Left lobe of liver (tissue), 2 donors: ENCODE measurements around the gene CCDC171. TPM values are rescaled to one million over a fixed set of nuclear protein-coding genes. Genes with fewer than 3 reads are reported as not detected.
"Not testable (repeated sequence)": the region's sequence is repeated elsewhere in the genome, so short reads cannot be mapped to it uniquely, and the experiment has no call there.

Experiments used
- ATAC-seq: fragments of 200-7000 bp; cut with Tn5 transposase; one replicate; pipeline ENCODE4 v1.9.1; 2020; ENCODE audit warnings: mild to moderate bottlenecking, moderate library complexity
- DNase-seq: peaks from one replicate; pipeline ENCODE4 v3.0.0-alpha.2; 2020; ENCODE audit warnings: low spot score
- total RNA-seq: library from RNA; stranded (reverse); gene quantifications from one replicate; pipeline ENCODE4 v1.2.1, GENCODE V29; 2021
- donor health status: DM: no; HTN: no; CAD: no; lungs with moderate emphysema.
- donor health status: DM: no; HTN: yes; CAD: no.

CCDC171 gene
- total RNA-seq, 1 donor from 2014 or later: 0.45 TPM

DNA sequence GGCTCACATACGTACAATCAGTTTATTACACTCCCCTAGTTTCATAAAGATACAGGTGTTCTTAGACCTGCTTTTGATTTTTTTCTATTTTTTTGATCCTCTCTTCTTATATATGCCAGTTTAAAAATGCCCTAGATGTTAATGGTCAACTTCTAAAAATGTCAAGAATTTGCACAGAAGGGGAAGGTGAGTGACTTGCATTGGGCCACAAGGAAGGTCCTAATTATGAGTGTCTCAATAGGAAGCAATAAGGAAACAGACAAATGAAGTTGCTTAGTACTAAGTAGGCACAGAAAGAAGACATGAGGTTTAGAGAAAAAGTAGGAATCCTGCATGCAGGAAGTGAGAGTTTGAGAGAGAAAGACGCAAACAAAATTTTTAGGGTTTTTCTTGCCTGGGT, 3.2 kb upstream of the CCDC171 start:
- ATAC-seq (no peak), DNase-seq (no peak)

DNA sequence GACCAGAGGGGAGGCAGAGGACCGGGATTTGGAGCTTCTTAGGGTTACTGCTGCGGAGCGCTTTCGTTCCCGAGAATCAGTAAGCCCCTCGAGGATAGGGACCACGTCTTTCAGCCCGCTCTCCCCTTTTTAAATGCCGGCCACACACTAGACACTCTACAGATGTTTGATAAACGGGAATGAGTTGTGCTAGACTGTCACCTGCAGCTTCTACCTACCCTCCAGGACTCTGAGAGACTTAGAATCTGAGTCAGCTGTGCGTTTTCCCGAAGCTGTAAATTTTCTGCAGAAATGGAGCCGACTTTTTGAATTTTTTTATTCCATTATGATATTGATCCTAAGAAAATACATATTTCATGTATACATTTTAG, 670 bp downstream of the CCDC171 start:
- DNase-seq (no peak), ATAC-seq (no peak)

DNA sequence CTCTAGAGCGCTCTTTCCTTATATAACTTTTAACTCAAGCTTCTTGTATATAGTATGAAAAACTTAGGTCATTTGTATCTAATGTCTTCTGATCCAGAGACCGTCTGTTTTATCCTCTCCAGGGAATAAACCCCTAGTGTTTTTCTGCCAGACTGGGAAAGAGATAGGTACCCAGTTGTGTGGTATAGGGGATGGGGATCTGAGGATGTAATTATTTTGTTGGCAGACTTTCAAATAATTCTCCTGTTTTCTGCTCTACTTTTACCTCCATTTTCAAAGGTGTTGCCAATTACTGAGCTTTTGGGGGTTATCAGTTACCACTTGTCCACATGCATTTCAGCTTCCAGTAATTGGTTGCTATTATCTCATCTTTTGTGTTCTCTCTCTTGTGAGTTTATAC, 17.9 kb downstream of the CCDC171 start:
- ATAC-seq (no peak), DNase-seq (no peak)

DNA sequence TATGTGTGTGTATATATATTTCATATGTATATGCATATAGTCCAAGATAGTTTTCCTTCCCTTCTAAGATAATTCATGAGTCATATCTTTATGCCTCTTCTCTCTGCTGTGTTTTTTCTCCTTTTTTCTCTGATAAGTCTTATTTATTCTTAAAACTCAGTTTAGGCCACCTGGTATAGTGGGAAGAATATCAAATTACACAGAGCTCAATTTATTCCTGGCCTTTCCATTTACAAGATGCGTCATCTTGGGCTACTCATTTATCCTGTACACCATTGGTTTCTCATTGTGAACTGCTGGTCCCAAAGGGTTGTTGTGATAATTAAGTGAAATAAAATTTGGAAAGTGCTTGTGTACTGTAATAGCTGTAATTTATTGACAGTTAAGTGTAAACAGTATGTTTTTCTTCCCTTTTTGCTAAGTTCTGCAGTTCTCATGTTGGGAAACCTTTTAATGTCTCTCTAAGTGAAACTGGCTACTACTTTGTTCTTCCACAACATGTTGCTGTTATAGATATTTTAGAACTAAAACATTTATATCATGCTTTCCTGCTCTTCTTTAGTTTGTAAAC, 19.4 kb downstream of the CCDC171 start:
- no peak for DNase-seq
- ATAC-seq: no peak

DNA sequence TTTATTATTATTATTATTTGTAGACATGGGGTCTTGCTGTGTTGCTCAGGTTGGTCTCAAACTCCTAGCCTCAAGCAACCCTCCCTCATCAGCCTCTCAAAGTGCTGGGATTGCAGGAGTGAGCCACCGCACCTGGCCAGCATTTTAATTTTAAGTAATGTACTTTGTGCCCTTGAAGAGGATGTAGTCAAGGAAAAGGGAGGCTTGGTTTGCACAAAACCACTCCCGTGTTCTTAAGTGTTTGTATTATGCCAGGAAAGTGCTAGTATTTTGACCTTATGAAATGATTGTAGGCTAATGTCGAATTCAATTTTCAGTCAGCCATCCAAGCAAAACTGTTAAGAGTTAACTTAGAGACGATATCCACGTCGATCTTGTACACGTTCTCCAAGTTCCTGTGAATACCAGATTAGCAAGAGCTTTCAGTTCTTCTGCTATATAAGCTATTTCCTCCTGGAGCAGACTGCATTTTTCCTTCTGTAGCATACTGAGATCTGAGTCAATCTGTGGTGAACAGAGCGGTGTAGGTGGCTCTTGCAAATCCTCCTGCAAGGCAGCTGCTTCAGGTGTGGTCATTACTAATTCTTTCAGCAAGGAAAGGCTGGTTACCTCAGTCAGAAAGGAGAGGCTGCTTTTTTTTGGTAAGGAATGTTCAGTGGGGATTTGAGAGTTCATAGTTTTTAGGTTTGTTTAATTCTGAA, 23.7 kb downstream of the CCDC171 start:
- ATAC-seq (no peak), DNase-seq (no peak)

DNA sequence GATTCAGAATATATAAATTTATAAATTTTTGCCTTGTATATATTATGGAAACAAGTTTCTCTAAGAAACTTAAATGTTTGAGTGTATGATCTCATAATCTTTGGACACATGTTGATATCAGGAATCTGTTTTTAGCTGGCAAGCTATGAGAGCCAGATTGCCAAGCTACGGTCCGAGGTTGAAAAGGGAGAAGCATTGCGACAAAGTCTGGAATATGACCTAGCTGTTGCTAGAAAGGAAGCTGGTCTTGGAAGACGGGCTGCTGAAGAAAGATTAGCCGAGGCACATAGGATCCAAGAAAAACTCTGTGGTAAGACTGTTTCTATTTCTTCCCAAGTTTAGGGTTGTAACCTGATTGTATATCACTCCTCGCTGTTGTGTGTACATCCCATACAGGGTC, 25.9 kb downstream of the CCDC171 start:
- no peak for ATAC-seq

DNA sequence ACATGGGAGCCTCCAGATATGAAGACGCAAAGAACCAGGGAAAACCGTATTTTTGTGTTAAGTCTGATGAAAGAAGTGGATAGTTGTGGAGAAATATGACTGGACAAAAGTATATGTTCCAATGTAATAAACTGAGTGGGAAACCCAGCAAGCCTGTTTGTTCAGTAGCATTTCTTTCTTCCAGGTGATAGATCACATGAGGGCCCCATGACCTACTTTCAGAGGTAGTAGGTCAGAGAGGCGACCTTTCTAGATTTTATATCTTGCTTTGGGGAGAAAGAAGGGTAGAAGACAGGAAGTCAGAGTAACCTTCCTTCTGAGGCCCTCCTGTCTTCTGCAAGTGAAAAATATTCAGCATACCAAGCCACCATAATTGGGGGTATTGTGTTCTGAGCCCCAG, 31.5 kb downstream of the CCDC171 start:
- DNase-seq: no peak
- no peak for ATAC-seq

More for the DNA sequence above, 25.9 kb downstream of the CCDC171 start:
- DNase-seq: no peak

DNA sequence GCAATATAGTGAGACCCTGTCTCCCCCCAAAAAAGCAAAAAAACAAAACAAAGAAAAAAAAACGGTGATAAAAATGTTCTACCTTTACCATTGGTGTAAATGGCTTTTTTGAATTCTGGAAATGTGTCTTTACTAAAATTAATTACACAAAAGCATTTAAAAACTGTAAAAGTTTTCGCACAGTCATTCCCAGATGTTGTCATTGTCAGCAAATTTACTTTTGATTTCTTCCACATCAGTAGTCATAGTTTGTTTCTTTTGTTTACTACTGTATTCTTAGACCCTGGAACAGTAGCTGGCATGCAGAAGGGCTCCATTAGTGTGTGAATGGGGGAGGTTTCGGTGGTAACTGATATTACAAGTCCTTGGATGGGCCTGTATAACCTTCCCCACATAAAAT, 39.5 kb downstream of the CCDC171 start:
- ATAC-seq (no peak), DNase-seq (no peak)

DNA sequence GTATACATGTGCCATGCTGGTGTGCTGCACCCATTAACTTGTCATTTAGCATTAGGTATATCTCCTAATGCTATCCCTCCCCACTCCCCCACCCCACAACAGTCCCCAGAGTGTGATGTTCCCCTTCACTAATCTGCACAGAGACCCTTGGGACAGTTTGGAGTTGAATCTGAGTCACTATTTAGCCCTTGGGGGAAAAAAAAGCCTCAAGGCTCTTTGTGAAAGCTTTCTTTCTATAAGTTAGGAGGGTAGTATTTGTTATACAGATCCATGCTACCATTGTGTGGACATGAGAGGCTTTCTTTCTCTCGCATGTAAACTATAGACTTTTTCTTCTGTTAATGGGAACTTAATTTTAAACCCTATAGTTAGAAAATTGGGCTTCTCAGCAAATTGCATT, 40.1 kb downstream of the CCDC171 start:
- not testable (repeated sequence) for DNase-seq, ATAC-seq

DNA sequence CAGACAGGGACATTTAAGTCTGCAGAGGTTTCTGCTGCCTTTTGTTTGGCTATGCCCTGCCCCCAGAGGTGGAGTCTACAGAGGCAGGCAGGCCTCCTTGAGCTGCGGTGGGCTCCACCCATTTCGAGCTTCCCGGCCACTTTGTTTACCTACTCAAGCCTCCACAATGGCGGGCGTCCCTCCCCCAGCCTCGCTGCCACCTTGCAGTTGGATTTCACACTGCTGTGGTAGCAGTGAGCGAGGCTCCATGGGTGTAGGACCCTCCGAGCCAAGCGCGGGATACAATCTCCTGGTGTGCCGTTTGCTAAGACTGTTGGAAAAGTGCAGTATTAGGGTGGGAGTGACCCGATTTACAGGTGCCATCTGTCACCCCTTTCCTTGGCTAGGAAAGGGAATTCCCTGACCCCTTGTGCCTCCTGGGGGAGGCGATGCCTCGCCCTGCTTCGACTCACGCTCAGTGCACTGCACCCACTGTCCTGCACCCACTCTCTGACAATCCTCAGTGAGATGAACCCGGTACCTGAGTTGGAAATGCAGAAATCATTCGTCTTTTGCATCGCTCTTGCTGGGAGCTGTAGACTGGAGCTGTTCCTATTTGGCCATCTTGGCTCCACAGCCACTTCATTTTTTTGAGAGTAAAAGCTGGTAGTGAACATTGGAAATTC, 48.0 kb downstream of the CCDC171 start:
- DNase-seq, ATAC-seq: not testable (repeated sequence)

DNA sequence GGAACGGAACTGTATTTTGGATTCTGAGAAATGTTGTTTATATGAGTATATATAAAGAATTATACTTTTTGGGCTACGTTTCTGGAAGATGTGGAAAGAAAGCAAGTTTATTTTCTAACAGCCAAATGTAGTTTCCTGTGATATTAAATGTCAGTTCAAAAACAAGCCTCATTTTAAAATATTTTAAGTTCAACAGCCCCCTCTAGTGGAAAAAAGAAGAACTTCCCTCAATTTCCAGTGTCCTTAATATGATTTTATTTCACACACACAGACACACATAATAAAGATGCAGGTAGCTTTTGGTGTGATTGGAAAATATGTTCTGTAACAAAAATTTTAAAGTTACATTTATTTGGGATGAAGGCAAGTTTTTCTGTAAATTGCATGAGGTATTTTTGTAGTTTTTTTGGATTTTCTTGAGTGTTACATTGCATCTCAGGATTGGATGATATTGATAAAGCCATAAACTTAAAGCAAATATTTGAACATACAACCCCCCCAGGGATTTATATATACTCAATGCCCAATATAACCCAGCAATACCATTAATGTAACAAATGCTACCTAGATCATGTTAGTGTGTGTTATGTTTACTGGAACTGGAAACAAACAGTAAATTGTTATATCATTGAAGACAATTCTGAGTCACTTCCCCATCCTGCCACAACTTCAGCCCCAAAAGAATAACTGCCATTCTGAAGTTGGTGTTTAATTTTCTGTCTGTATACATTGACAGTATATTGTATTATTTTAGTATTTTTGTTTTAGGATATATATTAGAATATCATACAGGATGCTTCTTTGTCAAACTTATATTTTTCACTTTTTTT, 54.0 kb downstream of the CCDC171 start:
- ATAC-seq (peak; percentile 73), DNase-seq (no peak)

DNA sequence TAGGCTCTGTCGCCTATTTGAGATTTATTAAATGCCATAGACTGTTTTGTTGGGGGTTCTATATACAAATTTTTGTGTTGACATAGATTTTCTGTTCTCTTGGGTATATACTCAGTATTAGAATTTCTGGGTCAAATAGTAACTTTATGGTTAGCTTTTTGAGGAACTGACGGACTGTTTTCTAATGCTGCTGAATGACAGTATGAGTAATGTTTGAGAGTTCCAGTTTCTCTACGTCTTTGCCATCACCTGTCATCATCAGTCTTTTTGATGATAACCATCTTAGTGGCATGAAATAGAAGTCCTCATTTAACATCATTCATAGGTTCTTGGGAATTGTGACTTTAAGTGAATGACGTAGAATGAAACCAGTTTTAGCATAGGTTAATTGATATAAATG, 60.1 kb downstream of the CCDC171 start:
- no peak for DNase-seq
- ATAC-seq: no peak

DNA sequence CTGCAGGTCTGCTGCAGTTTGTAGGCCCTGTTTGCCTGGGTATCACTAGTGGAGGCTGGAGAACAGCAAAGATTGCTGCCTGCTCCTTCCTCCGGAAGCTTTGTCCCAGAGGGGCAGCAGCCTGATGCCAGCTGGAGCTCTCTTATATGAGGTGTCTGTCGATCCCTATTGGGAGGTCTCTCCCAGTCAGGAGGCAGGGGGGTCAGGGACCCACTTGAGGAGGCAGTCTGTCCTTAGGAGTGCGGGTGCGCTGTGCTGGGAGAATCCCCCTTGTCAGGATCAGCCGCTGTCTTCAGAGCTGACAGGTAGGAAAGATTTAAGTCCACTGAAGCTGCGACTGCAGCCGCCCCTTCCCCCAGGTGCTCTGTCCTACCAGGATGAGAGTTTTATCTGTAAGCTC, 64.9 kb downstream of the CCDC171 start:
- DNase-seq: no peak
- no peak for ATAC-seq

DNA sequence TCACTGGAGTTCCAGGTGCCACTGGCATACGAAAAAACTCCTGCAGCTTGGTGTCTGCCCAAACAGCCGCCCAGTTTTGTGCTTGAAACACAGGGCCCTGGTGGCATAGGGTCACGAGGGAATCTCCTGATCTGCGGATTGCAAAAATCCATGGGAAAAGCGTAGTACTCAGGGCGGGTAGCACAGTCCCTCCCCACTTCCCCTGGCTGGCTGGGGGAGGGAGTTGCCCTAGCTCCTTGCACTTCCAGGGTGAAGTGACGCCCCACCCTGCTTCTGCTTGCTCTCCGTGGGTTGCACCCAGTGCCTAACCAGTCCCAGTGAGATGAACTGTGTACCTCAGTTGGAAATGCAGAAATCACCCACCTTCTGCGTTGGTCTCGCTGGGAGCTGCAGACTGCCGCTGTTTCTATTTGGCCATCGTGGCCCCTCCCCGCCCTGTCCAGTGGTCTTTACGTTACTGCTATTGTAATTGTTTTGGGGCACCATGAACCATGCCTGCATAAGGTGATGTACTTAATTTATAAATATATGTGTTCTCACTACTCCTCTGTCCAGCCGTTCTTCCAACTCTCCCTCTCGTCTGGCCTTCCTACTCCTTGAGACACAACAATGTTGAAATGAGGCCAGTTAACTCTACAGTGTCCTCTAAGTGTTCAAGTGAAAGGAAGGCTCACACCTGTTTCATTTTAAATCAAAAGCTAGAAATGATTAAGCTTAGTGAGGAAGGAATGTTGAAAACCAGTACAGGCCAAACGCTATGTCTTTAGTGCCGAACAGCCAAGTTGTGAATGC, 65.9 kb downstream of the CCDC171 start:
- DNase-seq (no peak), ATAC-seq (no peak)

DNA sequence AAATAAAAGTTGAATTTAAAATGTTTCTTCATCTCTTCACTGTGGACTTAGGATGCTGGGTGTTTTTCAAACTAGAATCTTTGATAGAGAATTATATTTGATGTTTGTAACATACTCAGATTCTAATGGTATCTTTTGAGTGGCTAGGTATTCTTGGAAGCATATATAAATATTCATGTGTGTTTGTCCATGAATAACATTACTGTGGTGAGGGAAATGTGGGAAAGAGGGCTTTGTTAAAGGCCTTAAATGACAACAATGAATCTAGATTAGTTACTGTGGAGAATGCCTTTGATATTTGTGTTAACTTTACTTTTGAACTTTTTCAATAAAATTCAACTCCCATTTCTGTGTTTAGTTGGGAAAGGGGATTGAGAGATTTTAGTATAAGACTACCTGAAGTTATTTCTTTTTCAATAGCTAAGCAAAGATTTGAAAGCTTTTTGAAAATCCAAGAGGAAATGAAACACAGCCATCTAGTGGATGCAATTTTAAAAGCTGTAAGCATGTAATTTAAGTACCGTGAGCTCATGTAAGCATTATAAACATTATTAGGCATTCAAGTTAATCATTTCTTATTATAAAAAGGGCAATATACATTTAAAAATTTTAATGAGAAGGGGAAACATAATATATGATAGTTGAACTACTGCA, 69.6 kb downstream of the CCDC171 start:
- no peak for DNase-seq

DNA sequence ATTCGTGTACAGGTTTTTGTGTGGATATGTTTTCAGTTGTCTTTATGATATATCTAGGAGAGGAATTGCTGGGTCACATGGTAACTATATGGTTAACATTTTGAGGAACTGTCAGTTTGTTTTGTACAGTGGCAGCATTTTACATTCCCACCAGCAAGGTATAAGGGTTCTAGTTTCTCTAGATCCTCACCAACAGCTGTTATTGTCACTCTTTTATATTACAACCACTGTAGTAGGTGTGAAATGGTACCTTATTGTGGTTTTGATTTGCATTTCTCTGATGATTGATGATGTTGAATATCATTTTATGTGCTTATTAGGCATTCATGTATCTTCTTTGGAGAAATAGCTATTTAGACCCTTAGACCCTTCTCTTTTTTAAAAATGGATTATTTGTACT, 82.9 kb downstream of the CCDC171 start:
- ATAC-seq (no peak), DNase-seq (no peak)

More for the DNA sequence above, 69.6 kb downstream of the CCDC171 start:
- ATAC-seq: peak; percentile 36

DNA sequence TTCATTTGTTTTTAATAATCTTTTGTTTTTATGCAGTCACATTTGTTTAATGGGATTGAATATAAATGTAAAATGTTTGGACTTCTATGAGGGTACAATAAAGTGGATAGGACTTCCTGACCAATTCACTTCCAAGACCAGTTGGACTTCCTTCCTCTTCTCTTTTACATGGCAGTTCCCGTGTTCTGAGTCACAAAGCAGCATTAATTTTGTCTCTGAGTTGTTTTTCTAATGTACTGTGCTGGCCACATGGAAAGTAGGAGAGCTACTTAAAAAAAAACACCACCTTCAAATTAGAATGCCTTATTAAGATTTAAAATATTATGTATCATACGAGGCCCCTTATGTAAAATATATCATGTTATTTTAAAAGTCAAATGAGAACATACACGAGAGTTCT, 87.3 kb downstream of the CCDC171 start:
- ATAC-seq: no peak

DNA sequence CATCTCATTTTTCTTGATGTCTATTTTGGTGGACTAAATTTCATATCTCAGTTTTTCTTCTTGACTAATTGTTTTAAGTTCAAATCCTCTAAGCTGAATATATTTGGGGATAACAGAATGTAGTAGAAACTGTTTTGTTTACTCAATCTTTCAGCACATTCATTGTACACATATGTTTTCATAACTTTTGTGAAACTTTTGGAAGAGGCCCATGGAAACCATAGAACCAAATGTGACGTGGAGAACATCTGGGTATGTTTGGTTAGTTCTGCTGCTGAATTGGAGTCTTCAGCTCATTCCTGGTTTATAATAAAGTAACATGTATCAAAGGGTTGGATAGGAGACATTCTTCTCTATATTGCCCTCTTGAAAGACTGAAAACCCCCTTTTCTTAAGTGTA, 88.4 kb downstream of the CCDC171 start:
- ATAC-seq (no peak), DNase-seq (no peak)

More for the DNA sequence above, 87.3 kb downstream of the CCDC171 start:
- DNase-seq: no peak

DNA sequence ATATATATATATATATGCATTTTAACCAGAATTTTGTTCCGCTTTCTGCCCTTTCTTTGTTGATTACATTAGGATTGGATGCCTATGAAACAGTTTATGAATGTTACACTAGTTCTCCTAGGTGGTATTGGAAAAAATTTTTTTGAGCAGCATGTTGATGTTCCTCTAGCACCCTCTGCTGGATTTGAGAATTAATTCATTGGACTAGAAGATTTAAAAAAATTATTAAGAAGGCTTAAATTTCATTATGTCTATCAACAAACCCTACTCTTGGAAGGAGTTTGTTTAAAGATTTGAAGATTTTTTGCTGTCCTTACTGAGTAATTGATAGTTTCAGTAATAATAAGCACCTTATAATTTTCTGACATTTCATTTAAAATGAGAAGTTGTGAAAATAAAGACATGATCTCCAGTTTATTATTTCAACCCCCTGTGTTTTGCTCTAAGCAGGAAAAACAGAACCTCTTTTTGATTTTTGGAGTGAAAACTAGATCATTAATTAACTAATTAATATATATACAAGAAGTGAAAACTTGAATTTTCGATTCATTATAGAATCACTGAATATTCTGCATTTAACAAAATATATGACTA, 89.6 kb downstream of the CCDC171 start:
- ATAC-seq (peak; percentile 67), DNase-seq (no peak)

DNA sequence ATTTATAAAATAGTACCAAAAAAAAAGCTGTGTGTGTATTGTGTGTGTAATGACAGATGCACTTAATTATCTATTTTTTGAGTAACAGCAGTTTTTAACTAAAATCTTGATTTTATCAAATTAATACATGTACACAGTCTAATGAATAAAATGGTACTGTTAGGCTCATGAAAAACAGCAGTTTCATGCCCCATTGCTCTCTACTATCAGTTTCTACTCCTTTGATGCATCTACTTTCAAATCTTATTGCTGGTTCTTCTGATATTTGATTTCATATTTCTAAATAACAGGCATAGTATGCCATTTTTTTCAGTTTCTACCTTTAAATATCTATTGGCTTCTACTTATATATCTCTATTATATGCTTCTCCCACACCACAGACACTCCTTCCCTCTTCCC, 117.4 kb downstream of the CCDC171 start:
- no peak for ATAC-seq
- DNase-seq: no peak
